ENCODE data around the gene FBXO22.

Gene FBXO22

GRCh38 chr15:75872403-75872990, 31.2 kb upstream of the FBXO22 start:
- Histone ChIP-seq H3K27me3 (ENCODE audit: insufficient read depth, low read length) (no peaks in the 10 kb centered on the region), H3K9ac (ENCODE audit: low read length) (no peak overlapping the region), H3K4me3 (ENCODE audit: low read depth, low read length, poor library complexity, severe bottlenecking) (no peak overlapping the region), H3K4me2 (ENCODE audit: low read length) (no peak overlapping the region), H3K9me3 (ENCODE audit: low read length) (no peaks in the 10 kb centered on the region), H3K79me2 (ENCODE audit: insufficient read depth, low read length) (no peaks in the 10 kb centered on the region), H3K9me2 (ENCODE audit: low read depth, low read length) (no peaks in the 10 kb centered on the region), H3K4me1 (ENCODE audit: insufficient read depth, low read length, severe bottlenecking) (peaks cover 18% of the 10 kb centered on the region), H3F3A (ENCODE audit: insufficient read depth, low read length) (no peaks in the 10 kb centered on the region), H2AFZ (ENCODE audit: low read length) (no peak overlapping the region), H3K36me3 (ENCODE audit: insufficient read depth, low read length) (peaks cover 31% of the 10 kb centered on the region), H3K27ac (ENCODE audit: low read depth, low read length, poor library complexity, severe bottlenecking) (no peak overlapping the region), H4K20me1 (ENCODE audit: insufficient read depth, low read length) (no peaks in the 10 kb centered on the region)
- no peak for TF ChIP-seq EZH2 (IDR thresholded peaks at IDR 0.05; ENCODE audit: borderline replicate concordance, low read length)
- TF ChIP-seq, protein P1, sequence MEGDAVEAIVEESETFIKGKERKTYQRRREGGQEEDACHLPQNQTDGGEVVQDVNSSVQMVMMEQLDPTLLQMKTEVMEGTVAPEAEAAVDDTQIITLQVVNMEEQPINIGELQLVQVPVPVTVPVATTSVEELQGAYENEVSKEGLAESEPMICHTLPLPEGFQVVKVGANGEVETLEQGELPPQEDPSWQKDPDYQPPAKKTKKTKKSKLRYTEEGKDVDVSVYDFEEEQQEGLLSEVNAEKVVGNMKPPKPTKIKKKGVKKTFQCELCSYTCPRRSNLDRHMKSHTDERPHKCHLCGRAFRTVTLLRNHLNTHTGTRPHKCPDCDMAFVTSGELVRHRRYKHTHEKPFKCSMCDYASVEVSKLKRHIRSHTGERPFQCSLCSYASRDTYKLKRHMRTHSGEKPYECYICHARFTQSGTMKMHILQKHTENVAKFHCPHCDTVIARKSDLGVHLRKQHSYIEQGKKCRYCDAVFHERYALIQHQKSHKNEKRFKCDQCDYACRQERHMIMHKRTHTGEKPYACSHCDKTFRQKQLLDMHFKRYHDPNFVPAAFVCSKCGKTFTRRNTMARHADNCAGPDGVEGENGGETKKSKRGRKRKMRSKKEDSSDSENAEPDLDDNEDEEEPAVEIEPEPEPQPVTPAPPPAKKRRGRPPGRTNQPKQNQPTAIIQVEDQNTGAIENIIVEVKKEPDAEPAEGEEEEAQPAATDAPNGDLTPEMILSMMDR (IDR thresholded peaks at IDR 0.05; ENCODE audit: low read length): no peak

GRCh38 chr15:75884041-75884440, 19.6 kb upstream of the FBXO22 start:
- Histone ChIP-seq H4K20me1 (ENCODE audit: insufficient read depth, low read length) (no peaks in the 10 kb centered on the region), H2AFZ (ENCODE audit: low read length) (no peak overlapping the region), H3F3A (ENCODE audit: insufficient read depth, low read length) (no peaks in the 10 kb centered on the region), H3K27ac (ENCODE audit: low read depth, low read length, poor library complexity, severe bottlenecking) (no peak overlapping the region), H3K4me3 (ENCODE audit: low read depth, low read length, poor library complexity, severe bottlenecking) (no peak overlapping the region), H3K4me1 (ENCODE audit: insufficient read depth, low read length, severe bottlenecking) (no peaks in the 10 kb centered on the region), H3K4me2 (ENCODE audit: low read length) (no peak overlapping the region), H3K9me2 (ENCODE audit: low read depth, low read length) (no peaks in the 10 kb centered on the region), H3K79me2 (ENCODE audit: insufficient read depth, low read length) (no peaks in the 10 kb centered on the region), H3K9me3 (ENCODE audit: low read length) (no peaks in the 10 kb centered on the region), H3K9ac (ENCODE audit: low read length) (no peak overlapping the region), H3K36me3 (ENCODE audit: insufficient read depth, low read length) (peaks cover 25% of the 10 kb centered on the region; the same call in 1 of the 2 replicates), H3K27me3 (ENCODE audit: insufficient read depth, low read length) (no peaks in the 10 kb centered on the region)
- no peak for TF ChIP-seq EZH2 (IDR thresholded peaks at IDR 0.05; ENCODE audit: borderline replicate concordance, low read length)
- TF ChIP-seq, protein P1 (IDR thresholded peaks at IDR 0.05; ENCODE audit: low read length): no peak

DNA sequence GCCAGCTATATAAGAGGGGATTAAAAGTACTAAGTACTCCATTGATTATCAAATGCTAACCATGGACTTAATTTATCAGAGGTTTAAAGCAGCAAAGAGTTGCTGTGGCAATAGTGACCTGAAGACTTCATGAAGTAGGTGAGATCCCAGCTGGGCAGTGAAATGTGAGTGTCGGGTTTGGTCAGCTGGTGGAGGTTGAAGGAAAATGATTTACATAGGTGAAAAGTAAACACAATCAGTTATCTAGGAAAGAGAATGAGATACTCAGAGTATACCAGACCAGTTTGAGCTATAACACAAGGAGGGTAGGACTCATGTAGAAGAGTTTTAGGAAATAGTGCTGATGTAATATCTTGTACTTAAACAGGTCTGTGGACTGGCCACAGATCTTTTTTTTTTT, 16.5 kb upstream of the FBXO22 start:
- no peaks in the 10 kb centered on the region for H3K4me1 ChIP-seq (ENCODE audit: insufficient read depth, low read length, severe bottlenecking)
- TF ChIP-seq, protein P1 (IDR thresholded peaks at IDR 0.05; ENCODE audit: low read length): no peak
- TF ChIP-seq EZH2 (IDR thresholded peaks at IDR 0.05; ENCODE audit: borderline replicate concordance, low read length): no peak

More for the DNA sequence above, 16.5 kb upstream of the FBXO22 start:
- no peaks in the 10 kb centered on the region for H3K27me3 ChIP-seq (ENCODE audit: insufficient read depth, low read length)
- no peaks in the 10 kb centered on the region for H3K9me3 ChIP-seq (ENCODE audit: low read length)
- no peaks in the 10 kb centered on the region for H4K20me1 ChIP-seq (ENCODE audit: insufficient read depth, low read length)
- H3K9me2 ChIP-seq (ENCODE audit: low read depth, low read length): no peaks in the 10 kb centered on the region
- no peak overlapping the region for H3K9ac ChIP-seq (ENCODE audit: low read length)
- no peak overlapping the region for H2AFZ ChIP-seq (ENCODE audit: low read length)
- H3K4me3 ChIP-seq (ENCODE audit: low read depth, low read length, poor library complexity, severe bottlenecking): no peak overlapping the region
- H3K79me2 ChIP-seq (ENCODE audit: insufficient read depth, low read length): no peaks in the 10 kb centered on the region
- H3K4me2 ChIP-seq (ENCODE audit: low read length): no peak overlapping the region
- H3K27ac ChIP-seq (ENCODE audit: low read depth, low read length, poor library complexity, severe bottlenecking): no peak overlapping the region
- H3F3A ChIP-seq (ENCODE audit: insufficient read depth, low read length): no peaks in the 10 kb centered on the region
- peaks cover 17% of the 10 kb centered on the region; the same call in 1 of the 2 replicates for H3K36me3 ChIP-seq (ENCODE audit: insufficient read depth, low read length)

All from OCI-LY1 (cell line).